B cell (primary cell): Measurements from ENCODE around the gene CCDC34. TPM values are rescaled to one million over a fixed set of nuclear protein-coding genes. Genes with fewer than 3 reads are reported as not detected.

Source experiments
- ATAC-seq: fragments of 200-7000 bp; cut with Tn5 transposase; one replicate; pipeline ENCODE4 v1.10.0; 2021; ENCODE audit warnings: low read depth, mild to moderate bottlenecking, moderate number of reproducible peaks, moderate library complexity
- CTCF ChIA-PET: fragments of 350-600 bp; sonication (Branson Sonifier 250); formaldehyde crosslinking; loops from one replicate; lab custom pipeline; 2021; ENCODE audit warnings: antibody characterized with exemption, inconsistent platforms; lab: Charles Lee
- POLR2A ChIA-PET: fragments of 350-600 bp; sonication (Branson Sonifier 250); formaldehyde crosslinking; loops from one replicate; lab custom pipeline; 2021; ENCODE audit warnings: antibody characterized with exemption; lab: Charles Lee
- DNase-seq: peaks from one replicate; pipeline ENCODE4 v3.0.0; 2013
- H2AFZ ChIP-seq: 2 replicates; pipeline ENCODE4 v1.6.1; 2012; ENCODE audit warnings: mild to moderate bottlenecking, low read depth, low read length; ENCODE audit not compliant: insufficient read depth, poor library complexity, severe bottlenecking
- H3K27ac ChIP-seq, 2 donors: 1 replicate in 1 of 2; 2 replicates in 1 of 2; pipeline ENCODE4 v1.5.1; 2012 to 2013; ENCODE audit warnings: low read length in 2 of 2, mild to moderate bottlenecking in 2 of 2, moderate library complexity in 1 of 2
- H3K27me3 ChIP-seq, 4 experiments: fragments of 200-600 bp in 1 of 4; sonication (generic) in 1 of 4; replicated peaks in 1 of 4; 1 replicate in 2 of 4; 2 replicates in 2 of 4; pipeline versions ENCODE4 v1.6.1 to v1.7.0; 2013 to 2016; ENCODE audit warnings: low read length in 3 of 4, mild to moderate bottlenecking in 2 of 4, mixed read lengths in 1 of 4, moderate library complexity in 1 of 4; ENCODE audit not compliant: insufficient read depth in 4 of 4, control insufficient read depth in 3 of 4; ENCODE audit errors: control extremely low read depth in 1 of 4
- H3K36me3 ChIP-seq, 2 experiments: replicated peaks in 1 of 2; 1 replicate in 1 of 2; 2 replicates in 1 of 2; pipeline versions ENCODE4 v1.6.1 to v1.7.1; 2013; ENCODE audit warnings: low read length in 1 of 2; ENCODE audit not compliant: insufficient read depth in 2 of 2, control insufficient read depth in 1 of 2; ENCODE audit errors: control extremely low read depth in 1 of 2, extremely low read depth in 1 of 2
- H3K4me1 ChIP-seq, 2 donors: fragments of 200-600 bp in 1 of 2; sonication (generic) in 1 of 2; 1 replicate in 1 of 2; 2 replicates in 1 of 2; pipeline versions ENCODE4 v1.5.1 to v1.6.1; 2013 to 2017; ENCODE audit warnings: low read length in 2 of 2; ENCODE audit not compliant: control insufficient read depth in 2 of 2, insufficient read depth in 2 of 2
- H3K4me2 ChIP-seq: replicated peaks from 2 replicates; pipeline ENCODE3; 2012; ENCODE audit warnings: mild to moderate bottlenecking, low read depth, low read length; ENCODE audit not compliant: poor library complexity, severe bottlenecking
- H3K4me3 ChIP-seq, 5 experiments: fragments of 200-600 bp in 1 of 5; sonication (generic) in 1 of 5; 1 replicate in 3 of 5; 2 replicates in 2 of 5; pipeline versions ENCODE4 v1.5.1 to v1.7.0; 2011 to 2016; ENCODE audit warnings: low read length in 4 of 5, mild to moderate bottlenecking in 4 of 5, low read depth in 2 of 5, control low read depth in 1 of 5, moderate library complexity in 1 of 5; ENCODE audit not compliant: insufficient read depth in 1 of 5; ENCODE audit errors: control extremely low read depth in 1 of 5, extremely low read depth in 1 of 5
- H3K79me2 ChIP-seq: fragments of 200-600 bp; sonication (generic); one replicate; pipeline ENCODE4 v1.6.0; 2016; ENCODE audit warnings: low read length; ENCODE audit not compliant: control insufficient read depth, insufficient read depth
- H3K9ac ChIP-seq: fragments of 200-600 bp; sonication (generic); 2 replicates; pipeline ENCODE4 v1.6.1; 2017; ENCODE audit warnings: mild to moderate bottlenecking, low read length, moderate library complexity
- H3K9me3 ChIP-seq, 3 donors: one replicate each; pipeline versions ENCODE4 v1.6.1 to v1.7.1; 2013; ENCODE audit warnings: low read length in 2 of 3; ENCODE audit not compliant: control insufficient read depth in 2 of 3, insufficient read depth in 1 of 3; ENCODE audit errors: control extremely low read depth in 1 of 3
- H4K20me1 ChIP-seq: 2 replicates; pipeline ENCODE4 v1.6.0; 2012; ENCODE audit warnings: mild to moderate bottlenecking, low read length; ENCODE audit not compliant: insufficient read depth, control insufficient read depth, poor library complexity, severe bottlenecking
- H3K27ac Mint-ChIP-seq: one replicate; pipeline ENCODE4 v1.8.0; 2021; ENCODE audit warnings: mixed read lengths
- H3K27me3 Mint-ChIP-seq: one replicate; pipeline ENCODE4 v1.8.0; 2021; ENCODE audit warnings: mixed read lengths
- H3K4me1 Mint-ChIP-seq: one replicate; pipeline ENCODE4 v1.8.0; 2021; ENCODE audit warnings: mixed read lengths
- H3K4me3 Mint-ChIP-seq: one replicate; pipeline ENCODE4 v1.8.0; 2021; ENCODE audit warnings: mixed read lengths
- H3K9me3 Mint-ChIP-seq: one replicate; pipeline ENCODE4 v1.8.0; 2022; ENCODE audit warnings: mixed read lengths; ENCODE audit not compliant: insufficient read depth
- CTCF ChIP-seq: fragments of 200-600 bp; IDR thresholded peaks from one replicate; pipeline ENCODE4 v1.8.0; 2022; ENCODE audit warnings: antibody characterized with exemption, mild to moderate bottlenecking
- EZH2 ChIP-seq: IDR thresholded peaks from 2 replicates; pipeline ENCODE4 v1.6.1; 2012; ENCODE audit warnings: borderline replicate concordance, low read depth, mild to moderate bottlenecking, moderate library complexity, low read length; ENCODE audit not compliant: insufficient read depth, poor library complexity, severe bottlenecking
- WGBS: methylation state at CpG from one replicate; pipeline ENCODE4 v1.1.5; 2013; ENCODE audit warnings: missing lambda C conversion rate; ENCODE audit not compliant: insufficient coverage; 5-methylcytosine and 5-hydroxymethylcytosine counted together
- intact Hi-C: fragments of 100-400 bp; cut with micrococcal nuclease; formaldehyde crosslinking; loops from one replicate; pipeline ENCODE4 v1.10.0; 2022
- polyA plus RNA-seq: library from polyadenylated mRNA; depleted of rRNA; stranded (reverse); fragments of >200 nt; gene quantifications from 2 replicates; pipeline ENCODE4 v1.2.3, GENCODE V29; 2012
- total RNA-seq, 2 donors: library from RNA; stranded (reverse); fragments of 120-200 nt in 1 of 2; gene quantifications; 1 replicate in 1 of 2; 2 replicates in 1 of 2; pipeline versions ENCODE4 v1.2.3 to v1.2.4, GENCODE V29; 2013 to 2022

Gene CCDC34
- total and polyA plus RNA-seq, 2 donors (not counting 1 experiment from before 2014, with no cell fraction given) = 0.94 to 4.1 TPM

- H3K4me3 ChIP-seq = no peak overlapping the region
- Mint-ChIP-seq H3K27ac (no peak overlapping the region), H3K27me3 (no peaks in the 10 kb centered on the region), H3K9me3 (no peaks in the 10 kb centered on the region), H3K4me3 (no peak overlapping the region), H3K4me1 (no peaks in the 10 kb centered on the region)
- no peaks in the 10 kb centered on the region for H3K9me3 ChIP-seq
- ChIA-PET CTCF (interaction anchor here (1.4 kb wide), 1 partner anchor 25 kb away, joined by 4 read pairs; no protein-coding TSS in a partner anchor), POLR2A (no interaction called here)
- H3K4me2 ChIP-seq = no peak overlapping the region
- DNase-seq (no peak), ATAC-seq (no peak)
- WGBS = 100% methylated on average over 3 of the region's 7 CpGs
- no peaks in the 10 kb centered on the region for H3K79me2 ChIP-seq
- no peaks in the 10 kb centered on the region for H3K36me3 ChIP-seq
- no peak overlapping the region for H2AFZ ChIP-seq
- no peaks in the 10 kb centered on the region for H3K27me3 ChIP-seq
- H3K9ac ChIP-seq = no peak overlapping the region
- TF ChIP-seq CTCF = no peak
- TF ChIP-seq EZH2 = no peak
- no peaks in the 10 kb centered on the region for H4K20me1 ChIP-seq
- H3K4me1 ChIP-seq = no peaks in the 10 kb centered on the region
- H3K27ac ChIP-seq = no peak overlapping the region
- intact Hi-C loops = no loop called here
Measured at GRCh38 chr11:27395556-27396258, 32.7 kb upstream of the CCDC34 start.

DNA sequence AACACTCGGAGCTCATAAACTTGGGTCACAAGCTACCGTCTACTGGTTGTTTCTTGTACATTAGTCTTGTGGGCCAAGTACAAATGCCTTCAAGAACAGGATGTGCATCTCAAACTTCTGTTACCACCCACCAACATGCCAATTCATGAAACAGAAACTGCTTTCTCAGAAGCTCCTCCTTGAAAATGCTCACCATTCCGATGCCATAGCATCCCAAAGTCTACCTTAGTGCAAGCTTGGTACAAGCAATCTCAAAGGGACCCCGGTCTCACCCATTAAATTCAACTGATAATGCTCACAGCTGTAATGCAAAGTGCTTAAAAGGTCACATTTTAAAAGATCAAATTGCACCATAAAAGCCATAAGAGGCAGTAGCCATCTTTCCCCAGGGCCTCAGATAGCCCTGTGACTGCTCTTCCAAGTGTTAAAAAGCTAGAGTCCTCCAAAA lies 31.8 kb upstream of the CCDC34 start:
- ATAC-seq (no peak), DNase-seq (no peak)
- Histone ChIP-seq H3K27ac (no peak overlapping the region), H3K4me2 (no peak overlapping the region), H4K20me1 (no peaks in the 10 kb centered on the region), H3K36me3 (no peaks in the 10 kb centered on the region), H3K27me3 (no peaks in the 10 kb centered on the region), H3K9ac (no peak overlapping the region), H3K4me1 (no peaks in the 10 kb centered on the region), H3K9me3 (no peaks in the 10 kb centered on the region), H3K4me3 (no peak overlapping the region), H2AFZ (no peak overlapping the region), H3K79me2 (no peaks in the 10 kb centered on the region)
- no peaks in the 10 kb centered on the region for H3K9me3 Mint-ChIP-seq
- 89% methylated on average over 4 of the region's 4 CpGs for WGBS
- intact Hi-C loops = no loop called here
- TF ChIP-seq CTCF = no peak
- TF ChIP-seq EZH2 = no peak
- no peak overlapping the region for H3K4me3 Mint-ChIP-seq
- no peaks in the 10 kb centered on the region for H3K27me3 Mint-ChIP-seq
- H3K27ac Mint-ChIP-seq = no peak overlapping the region
- ChIA-PET POLR2A (no interaction called here), CTCF (interaction anchor here (1.4 kb wide), 1 partner anchor 26 kb away, joined by 4 read pairs; no protein-coding TSS in a partner anchor)
- no peaks in the 10 kb centered on the region for H3K4me1 Mint-ChIP-seq
